ENCODE results near the gene U2AF2.
A peak's percentile ranks its signal among the peaks of the same experiment; 100 is the strongest.

Gene U2AF2

GRCh38 chr19:55606817-55607216 is 48.0 kb upstream of the U2AF2 start:
- peak overlapping the region; percentile 99 for H3K4me2 ChIP-seq (ENCODE audit: low read length)
- no peak overlapping the region for H2AFZ ChIP-seq
- H3K4me3 ChIP-seq (ENCODE audit: low read depth, low read length) = peak overlapping the region; percentile 94
- H3K9ac ChIP-seq = no peak overlapping the region
- TF ChIP-seq, protein P1, sequence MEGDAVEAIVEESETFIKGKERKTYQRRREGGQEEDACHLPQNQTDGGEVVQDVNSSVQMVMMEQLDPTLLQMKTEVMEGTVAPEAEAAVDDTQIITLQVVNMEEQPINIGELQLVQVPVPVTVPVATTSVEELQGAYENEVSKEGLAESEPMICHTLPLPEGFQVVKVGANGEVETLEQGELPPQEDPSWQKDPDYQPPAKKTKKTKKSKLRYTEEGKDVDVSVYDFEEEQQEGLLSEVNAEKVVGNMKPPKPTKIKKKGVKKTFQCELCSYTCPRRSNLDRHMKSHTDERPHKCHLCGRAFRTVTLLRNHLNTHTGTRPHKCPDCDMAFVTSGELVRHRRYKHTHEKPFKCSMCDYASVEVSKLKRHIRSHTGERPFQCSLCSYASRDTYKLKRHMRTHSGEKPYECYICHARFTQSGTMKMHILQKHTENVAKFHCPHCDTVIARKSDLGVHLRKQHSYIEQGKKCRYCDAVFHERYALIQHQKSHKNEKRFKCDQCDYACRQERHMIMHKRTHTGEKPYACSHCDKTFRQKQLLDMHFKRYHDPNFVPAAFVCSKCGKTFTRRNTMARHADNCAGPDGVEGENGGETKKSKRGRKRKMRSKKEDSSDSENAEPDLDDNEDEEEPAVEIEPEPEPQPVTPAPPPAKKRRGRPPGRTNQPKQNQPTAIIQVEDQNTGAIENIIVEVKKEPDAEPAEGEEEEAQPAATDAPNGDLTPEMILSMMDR (IDR thresholded peaks at IDR 0.05) = no peak
- no peaks in the 10 kb centered on the region for H3K27me3 ChIP-seq (ENCODE audit: control insufficient read depth, insufficient read depth, low read length)
- peaks cover 22% of the 10 kb centered on the region for H3K4me1 ChIP-seq
- no peaks in the 10 kb centered on the region for H3K36me3 ChIP-seq (ENCODE audit: control insufficient read depth, insufficient read depth, low read length)
- H3K79me2 ChIP-seq = peaks cover 39% of the 10 kb centered on the region
- no peaks in the 10 kb centered on the region for H3K9me3 ChIP-seq (ENCODE audit: control insufficient read depth, low read length)
- no peak overlapping the region for H3K27ac ChIP-seq

- H3K79me2 ChIP-seq = peaks cover 45% of the 10 kb centered on the region
- TF ChIP-seq, protein P1 (IDR thresholded peaks at IDR 0.05) = no peak
- no peak overlapping the region for H3K27ac ChIP-seq
- no peaks in the 10 kb centered on the region for H3K27me3 ChIP-seq (ENCODE audit: control insufficient read depth, insufficient read depth, low read length)
- H3K4me3 ChIP-seq (ENCODE audit: low read depth, low read length) = no peak overlapping the region
- no peaks in the 10 kb centered on the region for H3K36me3 ChIP-seq (ENCODE audit: control insufficient read depth, insufficient read depth, low read length)
- H2AFZ ChIP-seq = no peak overlapping the region
- no peaks in the 10 kb centered on the region for H3K9me3 ChIP-seq (ENCODE audit: control insufficient read depth, low read length)
- H3K9ac ChIP-seq = no peak overlapping the region
- H3K4me2 ChIP-seq (ENCODE audit: low read length) = no peak overlapping the region
- peaks cover 28% of the 10 kb centered on the region for H3K4me1 ChIP-seq
These were observed 45.5 kb upstream of the U2AF2 start for GRCh38 chr19:55609326-55609725.

DNA sequence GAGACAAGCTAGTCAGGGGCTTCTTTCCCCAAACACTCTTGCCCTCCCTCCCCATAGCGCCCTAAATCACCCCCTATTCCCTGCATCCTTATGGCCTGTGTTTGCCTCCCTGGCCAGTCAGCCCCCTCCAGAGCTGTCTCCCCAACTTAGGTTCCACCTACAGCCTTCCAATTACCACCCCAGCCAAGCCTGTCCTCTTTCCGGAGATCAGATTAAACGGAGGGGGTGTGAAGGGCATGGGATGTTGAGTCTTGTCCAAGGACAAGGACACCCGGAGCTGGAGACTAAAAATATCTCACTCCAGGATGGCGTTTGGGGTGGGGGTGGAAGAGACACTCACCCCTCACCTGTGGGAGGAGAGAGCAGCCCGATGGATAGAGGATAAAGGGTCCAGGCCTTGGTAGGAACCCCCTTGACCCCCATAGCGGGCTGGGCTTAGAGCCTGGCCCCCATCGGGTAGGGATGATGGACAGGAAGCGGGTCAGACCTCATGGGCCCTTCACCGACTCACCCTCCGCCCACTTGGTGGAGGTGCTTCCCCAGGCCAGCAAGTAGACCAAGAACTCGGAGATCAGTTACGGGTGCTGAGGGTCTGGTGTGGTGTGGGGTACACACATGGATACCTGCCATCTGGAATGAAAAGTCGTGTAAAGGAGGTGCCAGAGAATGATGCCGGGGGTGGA is 43.4 kb upstream of the U2AF2 start:
- Histone ChIP-seq H3K4me2 (ENCODE audit: low read length) (peak overlapping the region; percentile 54), H2AFZ (no peak overlapping the region), H3K9ac (no peak overlapping the region), H3K36me3 (ENCODE audit: control insufficient read depth, insufficient read depth, low read length) (no peaks in the 10 kb centered on the region), H3K79me2 (peaks cover 44% of the 10 kb centered on the region), H3K4me3 (ENCODE audit: low read depth, low read length) (peak overlapping the region; percentile 38), H3K4me1 (peaks cover 22% of the 10 kb centered on the region), H3K9me3 (ENCODE audit: control insufficient read depth, low read length) (no peaks in the 10 kb centered on the region), H3K27ac (peak overlapping the region; percentile 81), H3K27me3 (ENCODE audit: control insufficient read depth, insufficient read depth, low read length) (no peaks in the 10 kb centered on the region)
- TF ChIP-seq, protein P1 (IDR thresholded peaks at IDR 0.05) = no peak

DNA sequence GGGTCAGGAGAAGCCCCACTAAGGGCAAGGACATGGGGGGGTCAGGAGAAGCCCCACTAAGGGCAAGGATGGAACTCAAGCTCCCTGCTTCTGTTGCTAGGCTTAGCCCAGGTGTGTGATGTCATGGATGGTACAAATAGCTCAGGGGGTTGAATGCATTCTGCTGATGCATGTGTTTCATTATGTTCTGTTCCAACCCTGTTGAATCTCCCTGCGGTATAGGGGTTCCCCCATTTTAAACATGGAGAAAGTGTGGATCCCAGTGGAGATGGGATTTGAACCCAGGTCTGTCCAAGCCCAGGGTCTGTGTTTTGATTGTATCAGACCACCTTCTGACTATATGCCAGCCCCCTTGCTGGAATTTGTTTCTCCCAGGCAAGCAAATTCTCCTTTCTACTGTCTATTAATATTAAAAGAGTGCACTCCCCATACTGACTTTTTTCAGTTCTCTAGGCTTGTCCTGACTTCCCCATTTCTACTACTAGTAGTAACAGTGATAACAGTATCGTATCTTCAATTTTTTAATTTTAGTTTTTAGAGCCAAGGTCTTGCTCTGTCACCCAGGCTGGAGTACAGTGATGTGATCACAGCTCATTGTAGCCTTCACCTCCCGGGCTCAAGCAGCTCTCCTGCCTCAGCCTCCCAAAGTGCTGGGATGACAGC is 42.7 kb upstream of the U2AF2 start:
- Histone ChIP-seq H3K9me3 (ENCODE audit: control insufficient read depth, low read length) (no peaks in the 10 kb centered on the region), H3K4me2 (ENCODE audit: low read length) (peak overlapping the region; percentile 54), H3K9ac (no peak overlapping the region), H3K4me1 (peaks cover 18% of the 10 kb centered on the region), H3K36me3 (ENCODE audit: control insufficient read depth, insufficient read depth, low read length) (no peaks in the 10 kb centered on the region), H3K79me2 (peaks cover 38% of the 10 kb centered on the region), H3K27me3 (ENCODE audit: control insufficient read depth, insufficient read depth, low read length) (no peaks in the 10 kb centered on the region), H2AFZ (no peak overlapping the region), H3K4me3 (ENCODE audit: low read depth, low read length) (peak overlapping the region; percentile 38), H3K27ac (peak overlapping the region; percentile 81)
- TF ChIP-seq, protein P1 (IDR thresholded peaks at IDR 0.05) = no peak
